ENCODE results near the gene SYF2.

GRCh38 chr1:25245393-25245792, 13.1 kb upstream of the SYF2 start:
- TF ChIP-seq CTCF (conservative IDR thresholded peaks at IDR 0.05; ENCODE audit: low read depth in 2 of 2), result no peak
- TF ChIP-seq JUNB (IDR thresholded peaks at IDR 0.05; ENCODE audit: unreplicated experiment), result no peak
- no peak for TF ChIP-seq CREB1 (CRISPR knock-in tag; IDR thresholded peaks at IDR 0.05; ENCODE audit: low read depth)
- TF ChIP-seq, protein P1, sequence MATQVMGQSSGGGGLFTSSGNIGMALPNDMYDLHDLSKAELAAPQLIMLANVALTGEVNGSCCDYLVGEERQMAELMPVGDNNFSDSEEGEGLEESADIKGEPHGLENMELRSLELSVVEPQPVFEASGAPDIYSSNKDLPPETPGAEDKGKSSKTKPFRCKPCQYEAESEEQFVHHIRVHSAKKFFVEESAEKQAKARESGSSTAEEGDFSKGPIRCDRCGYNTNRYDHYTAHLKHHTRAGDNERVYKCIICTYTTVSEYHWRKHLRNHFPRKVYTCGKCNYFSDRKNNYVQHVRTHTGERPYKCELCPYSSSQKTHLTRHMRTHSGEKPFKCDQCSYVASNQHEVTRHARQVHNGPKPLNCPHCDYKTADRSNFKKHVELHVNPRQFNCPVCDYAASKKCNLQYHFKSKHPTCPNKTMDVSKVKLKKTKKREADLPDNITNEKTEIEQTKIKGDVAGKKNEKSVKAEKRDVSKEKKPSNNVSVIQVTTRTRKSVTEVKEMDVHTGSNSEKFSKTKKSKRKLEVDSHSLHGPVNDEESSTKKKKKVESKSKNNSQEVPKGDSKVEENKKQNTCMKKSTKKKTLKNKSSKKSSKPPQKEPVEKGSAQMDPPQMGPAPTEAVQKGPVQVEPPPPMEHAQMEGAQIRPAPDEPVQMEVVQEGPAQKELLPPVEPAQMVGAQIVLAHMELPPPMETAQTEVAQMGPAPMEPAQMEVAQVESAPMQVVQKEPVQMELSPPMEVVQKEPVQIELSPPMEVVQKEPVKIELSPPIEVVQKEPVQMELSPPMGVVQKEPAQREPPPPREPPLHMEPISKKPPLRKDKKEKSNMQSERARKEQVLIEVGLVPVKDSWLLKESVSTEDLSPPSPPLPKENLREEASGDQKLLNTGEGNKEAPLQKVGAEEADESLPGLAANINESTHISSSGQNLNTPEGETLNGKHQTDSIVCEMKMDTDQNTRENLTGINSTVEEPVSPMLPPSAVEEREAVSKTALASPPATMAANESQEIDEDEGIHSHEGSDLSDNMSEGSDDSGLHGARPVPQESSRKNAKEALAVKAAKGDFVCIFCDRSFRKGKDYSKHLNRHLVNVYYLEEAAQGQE (IDR thresholded peaks at IDR 0.05; ENCODE audit: unreplicated experiment), result no peak
- TF ChIP-seq EZH2 (IDR thresholded peaks at IDR 0.05; ENCODE audit: low read depth, unreplicated experiment), result no peak
- TF ChIP-seq POLR2AphosphoS5 (IDR thresholded peaks at IDR 0.05; ENCODE audit: low read depth), result no peak
- no peak for TF ChIP-seq ZNF331 (CRISPR knock-in tag; IDR thresholded peaks at IDR 0.05; ENCODE audit: low read depth)
- no peak for TF ChIP-seq ETS1 (IDR thresholded peaks at IDR 0.05)
- no peak for TF ChIP-seq NANOG (IDR thresholded peaks at IDR 0.05; ENCODE audit: borderline replicate concordance)
- no peak for TF ChIP-seq EZH2phosphoT487 (IDR thresholded peaks at IDR 0.05; ENCODE audit: unreplicated experiment)
- TF ChIP-seq, protein P2, sequence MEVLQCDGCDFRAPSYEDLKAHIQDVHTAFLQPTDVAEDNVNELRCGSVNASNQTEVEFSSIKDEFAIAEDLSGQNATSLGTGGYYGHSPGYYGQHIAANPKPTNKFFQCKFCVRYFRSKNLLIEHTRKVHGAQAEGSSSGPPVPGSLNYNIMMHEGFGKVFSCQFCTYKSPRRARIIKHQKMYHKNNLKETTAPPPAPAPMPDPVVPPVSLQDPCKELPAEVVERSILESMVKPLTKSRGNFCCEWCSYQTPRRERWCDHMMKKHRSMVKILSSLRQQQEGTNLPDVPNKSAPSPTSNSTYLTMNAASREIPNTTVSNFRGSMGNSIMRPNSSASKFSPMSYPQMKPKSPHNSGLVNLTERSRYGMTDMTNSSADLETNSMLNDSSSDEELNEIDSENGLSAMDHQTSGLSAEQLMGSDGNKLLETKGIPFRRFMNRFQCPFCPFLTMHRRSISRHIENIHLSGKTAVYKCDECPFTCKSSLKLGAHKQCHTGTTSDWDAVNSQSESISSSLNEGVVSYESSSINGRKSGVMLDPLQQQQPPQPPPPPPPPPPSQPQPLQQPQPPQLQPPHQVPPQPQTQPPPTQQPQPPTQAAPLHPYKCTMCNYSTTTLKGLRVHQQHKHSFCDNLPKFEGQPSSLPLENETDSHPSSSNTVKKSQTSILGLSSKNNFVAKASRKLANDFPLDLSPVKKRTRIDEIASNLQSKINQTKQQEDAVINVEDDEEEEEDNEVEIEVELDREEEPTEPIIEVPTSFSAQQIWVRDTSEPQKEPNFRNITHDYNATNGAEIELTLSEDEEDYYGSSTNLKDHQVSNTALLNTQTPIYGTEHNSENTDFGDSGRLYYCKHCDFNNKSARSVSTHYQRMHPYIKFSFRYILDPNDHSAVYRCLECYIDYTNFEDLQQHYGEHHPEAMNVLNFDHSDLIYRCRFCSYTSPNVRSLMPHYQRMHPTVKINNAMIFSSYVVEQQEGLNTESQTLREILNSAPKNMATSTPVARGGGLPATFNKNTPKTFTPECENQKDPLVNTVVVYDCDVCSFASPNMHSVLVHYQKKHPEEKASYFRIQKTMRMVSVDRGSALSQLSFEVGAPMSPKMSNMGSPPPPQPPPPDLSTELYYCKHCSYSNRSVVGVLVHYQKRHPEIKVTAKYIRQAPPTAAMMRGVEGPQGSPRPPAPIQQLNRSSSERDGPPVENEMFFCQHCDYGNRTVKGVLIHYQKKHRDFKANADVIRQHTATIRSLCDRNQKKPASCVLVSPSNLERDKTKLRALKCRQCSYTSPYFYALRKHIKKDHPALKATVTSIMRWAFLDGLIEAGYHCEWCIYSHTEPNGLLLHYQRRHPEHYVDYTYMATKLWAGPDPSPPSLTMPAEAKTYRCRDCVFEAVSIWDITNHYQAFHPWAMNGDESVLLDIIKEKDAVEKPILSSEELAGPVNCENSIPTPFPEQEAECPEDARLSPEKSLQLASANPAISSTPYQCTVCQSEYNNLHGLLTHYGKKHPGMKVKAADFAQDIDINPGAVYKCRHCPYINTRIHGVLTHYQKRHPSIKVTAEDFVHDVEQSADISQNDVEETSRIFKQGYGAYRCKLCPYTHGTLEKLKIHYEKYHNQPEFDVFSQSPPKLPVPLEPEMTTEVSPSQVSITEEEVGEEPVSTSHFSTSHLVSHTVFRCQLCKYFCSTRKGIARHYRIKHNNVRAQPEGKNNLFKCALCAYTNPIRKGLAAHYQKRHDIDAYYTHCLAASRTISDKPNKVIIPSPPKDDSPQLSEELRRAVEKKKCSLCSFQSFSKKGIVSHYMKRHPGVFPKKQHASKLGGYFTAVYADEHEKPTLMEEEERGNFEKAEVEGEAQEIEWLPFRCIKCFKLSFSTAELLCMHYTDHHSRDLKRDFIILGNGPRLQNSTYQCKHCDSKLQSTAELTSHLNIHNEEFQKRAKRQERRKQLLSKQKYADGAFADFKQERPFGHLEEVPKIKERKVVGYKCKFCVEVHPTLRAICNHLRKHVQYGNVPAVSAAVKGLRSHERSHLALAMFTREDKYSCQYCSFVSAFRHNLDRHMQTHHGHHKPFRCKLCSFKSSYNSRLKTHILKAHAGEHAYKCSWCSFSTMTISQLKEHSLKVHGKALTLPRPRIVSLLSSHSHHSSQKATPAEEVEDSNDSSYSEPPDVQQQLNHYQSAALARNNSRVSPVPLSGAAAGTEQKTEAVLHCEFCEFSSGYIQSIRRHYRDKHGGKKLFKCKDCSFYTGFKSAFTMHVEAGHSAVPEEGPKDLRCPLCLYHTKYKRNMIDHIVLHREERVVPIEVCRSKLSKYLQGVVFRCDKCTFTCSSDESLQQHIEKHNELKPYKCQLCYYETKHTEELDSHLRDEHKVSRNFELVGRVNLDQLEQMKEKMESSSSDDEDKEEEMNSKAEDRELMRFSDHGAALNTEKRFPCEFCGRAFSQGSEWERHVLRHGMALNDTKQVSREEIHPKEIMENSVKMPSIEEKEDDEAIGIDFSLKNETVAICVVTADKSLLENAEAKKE (CRISPR knock-in tag; IDR thresholded peaks at IDR 0.05), result no peak
